ENCODE measurements around the gene ANKRD28. TPM values are rescaled to one million over a fixed set of nuclear protein-coding genes. Genes with fewer than 3 reads are reported as not detected.

Gene ANKRD28
- total and polyA plus RNA-seq, 9 donors, result 19.9 to 32.1 (median 24.9) TPM

GRCh38 chr3:15795651-15796308 lies 2.0 kb downstream of the ANKRD28 start:
- H3K36me3 ChIP-seq (ENCODE audit: control insufficient read depth, insufficient read depth, low read length), result peaks cover 3% of the 10 kb centered on the region
- no peaks in the 10 kb centered on the region for H3K4me1 ChIP-seq (ENCODE audit: control insufficient read depth, insufficient read depth, low read length)
- H3K4me3 ChIP-seq (ENCODE audit: low read length), result peak overlapping the region; percentile 50
- H3K27me3 ChIP-seq (ENCODE audit: control insufficient read depth, insufficient read depth, low read length), result no peaks in the 10 kb centered on the region
- peak; percentile 63 for DNase-seq
- peaks cover 4% of the 10 kb centered on the region for H3K9me3 ChIP-seq (replicated peaks; ENCODE audit: control insufficient read depth, low read depth, low read length)
- H3K27ac ChIP-seq (ENCODE audit: low read length), result peak overlapping the region; percentile 98
- no CpG with 5 or more reads among the region's 4 CpGs for WGBS (ENCODE audit: insufficient coverage)

GRCh38 chr3:15794842-15795650 lies 2.7 kb downstream of the ANKRD28 start:
- Histone ChIP-seq H3K36me3 (ENCODE audit: control insufficient read depth, insufficient read depth, low read length) (peaks cover 3% of the 10 kb centered on the region), H3K27me3 (ENCODE audit: control insufficient read depth, insufficient read depth, low read length) (no peaks in the 10 kb centered on the region), H3K4me1 (ENCODE audit: control insufficient read depth, insufficient read depth, low read length) (no peaks in the 10 kb centered on the region), H3K9me3 (replicated peaks; ENCODE audit: control insufficient read depth, low read depth, low read length) (peaks cover 4% of the 10 kb centered on the region), H3K27ac (ENCODE audit: low read length) (peak overlapping the region; percentile 98), H3K4me3 (ENCODE audit: low read length) (peak overlapping the region; percentile 50)
- no CpG with 5 or more reads among the region's 2 CpGs for WGBS (ENCODE audit: insufficient coverage)
- DNase-seq, result peak; percentile 22

DNA sequence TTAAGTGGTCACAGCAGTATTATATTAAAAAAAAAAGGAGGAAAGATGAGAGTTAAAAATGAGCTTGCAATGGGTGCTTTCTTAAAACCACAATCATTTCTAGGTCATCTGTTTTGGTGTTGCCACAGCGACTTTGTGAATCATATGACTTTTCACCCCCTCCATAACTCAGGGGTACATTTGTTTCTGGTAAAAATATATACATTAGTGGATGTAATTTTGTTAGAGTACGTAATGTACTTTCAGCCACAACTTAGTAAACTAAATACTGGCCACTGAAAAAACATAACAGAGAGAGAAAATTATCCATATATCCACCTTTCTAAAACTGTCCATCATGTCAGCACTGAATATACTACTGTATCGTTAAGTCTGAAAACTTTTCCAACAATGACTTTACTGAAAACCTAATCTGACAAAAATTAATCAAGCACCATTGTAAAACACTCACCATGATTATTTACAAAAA lies 3.4 kb downstream of the ANKRD28 start:
- Histone ChIP-seq H3K36me3 (ENCODE audit: control insufficient read depth, insufficient read depth, low read length) (peaks cover 3% of the 10 kb centered on the region), H3K27ac (ENCODE audit: low read length) (peak overlapping the region; percentile 24), H3K4me1 (ENCODE audit: control insufficient read depth, insufficient read depth, low read length) (no peaks in the 10 kb centered on the region), H3K27me3 (ENCODE audit: control insufficient read depth, insufficient read depth, low read length) (no peaks in the 10 kb centered on the region), H3K9me3 (replicated peaks; ENCODE audit: control insufficient read depth, low read depth, low read length) (peaks cover 4% of the 10 kb centered on the region), H3K4me3 (ENCODE audit: low read length) (no peak overlapping the region)
- peak; percentile 46 for DNase-seq
- WGBS (ENCODE audit: insufficient coverage), result no CpG with 5 or more reads among the region's 3 CpGs

- H3K4me3 ChIP-seq (ENCODE audit: low read length), result no peak overlapping the region
- H3K9me3 ChIP-seq (replicated peaks; ENCODE audit: control insufficient read depth, low read depth, low read length), result peaks cover 4% of the 10 kb centered on the region
- H3K27ac ChIP-seq (ENCODE audit: low read length), result no peak overlapping the region
- no peaks in the 10 kb centered on the region for H3K27me3 ChIP-seq (ENCODE audit: control insufficient read depth, insufficient read depth, low read length)
- no peaks in the 10 kb centered on the region for H3K4me1 ChIP-seq (ENCODE audit: control insufficient read depth, insufficient read depth, low read length)
- peaks cover 3% of the 10 kb centered on the region for H3K36me3 ChIP-seq (ENCODE audit: control insufficient read depth, insufficient read depth, low read length)
- DNase-seq, result no peak
- WGBS (ENCODE audit: insufficient coverage), result no CpG with 5 or more reads among the region's 1 CpG
These were observed 6.3 kb downstream of the ANKRD28 start for GRCh38 chr3:15791525-15791924.

DNA sequence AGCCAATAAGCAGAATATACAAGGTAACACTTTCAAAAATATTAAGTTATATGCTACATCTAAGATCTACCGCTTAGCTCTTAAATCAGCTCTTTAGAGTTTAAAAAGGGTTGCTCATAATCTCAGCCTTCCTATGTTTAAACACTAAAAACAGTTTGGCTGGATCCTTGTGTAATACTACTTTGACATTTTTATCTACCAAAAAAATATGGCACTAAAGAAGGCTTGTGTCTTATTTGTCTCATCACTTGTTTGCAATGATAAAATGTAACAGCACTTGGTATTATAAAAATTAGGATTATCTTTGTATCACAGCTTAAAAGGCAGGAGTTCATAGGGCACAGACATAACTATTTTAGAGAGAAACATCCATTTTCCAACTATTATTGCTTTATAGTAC lies 9.8 kb downstream of the ANKRD28 start:
- no peak for DNase-seq
- no peak overlapping the region for H3K4me3 ChIP-seq (ENCODE audit: low read length)
- peaks cover 4% of the 10 kb centered on the region for H3K9me3 ChIP-seq (replicated peaks; ENCODE audit: control insufficient read depth, low read depth, low read length)
- H3K27ac ChIP-seq (ENCODE audit: low read length), result no peak overlapping the region
- H3K36me3 ChIP-seq (ENCODE audit: control insufficient read depth, insufficient read depth, low read length), result peaks cover 3% of the 10 kb centered on the region
- H3K27me3 ChIP-seq (ENCODE audit: control insufficient read depth, insufficient read depth, low read length), result no peaks in the 10 kb centered on the region
- no CpG with 5 or more reads among the region's 1 CpG for WGBS (ENCODE audit: insufficient coverage)
- no peaks in the 10 kb centered on the region for H3K4me1 ChIP-seq (ENCODE audit: control insufficient read depth, insufficient read depth, low read length)

DNA sequence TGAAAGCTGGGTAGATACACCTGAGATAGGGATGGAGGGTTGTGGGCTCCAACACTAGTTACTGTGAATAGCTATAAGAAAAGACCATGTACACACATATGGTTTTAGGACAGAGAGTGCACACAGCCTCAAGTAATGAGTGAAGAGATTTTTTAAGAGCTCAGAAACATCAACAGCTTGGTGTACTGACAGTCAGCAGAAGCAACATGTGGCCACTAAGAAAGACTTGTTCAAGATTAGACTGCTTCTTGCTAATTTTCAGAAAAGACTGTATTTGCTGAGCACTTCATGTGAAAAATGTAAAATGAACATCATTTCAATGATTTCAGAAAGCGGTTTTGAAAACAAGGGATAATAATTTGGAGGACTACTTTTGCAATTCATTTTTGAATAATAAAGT lies 10.3 kb downstream of the ANKRD28 start:
- Histone ChIP-seq H3K27me3 (ENCODE audit: control insufficient read depth, insufficient read depth, low read length) (no peaks in the 10 kb centered on the region), H3K9me3 (replicated peaks; ENCODE audit: control insufficient read depth, low read depth, low read length) (peaks cover 4% of the 10 kb centered on the region), H3K36me3 (ENCODE audit: control insufficient read depth, insufficient read depth, low read length) (peaks cover 3% of the 10 kb centered on the region), H3K4me3 (ENCODE audit: low read length) (no peak overlapping the region), H3K4me1 (ENCODE audit: control insufficient read depth, insufficient read depth, low read length) (no peaks in the 10 kb centered on the region), H3K27ac (ENCODE audit: low read length) (no peak overlapping the region)
- DNase-seq, result no peak
- no CpG with 5 or more reads among the region's 1 CpG for WGBS (ENCODE audit: insufficient coverage)

GRCh38 chr3:15783361-15783969 lies 14.3 kb downstream of the ANKRD28 start:
- no peaks in the 10 kb centered on the region for H3K36me3 ChIP-seq (ENCODE audit: control insufficient read depth, insufficient read depth, low read length)
- WGBS (ENCODE audit: insufficient coverage), result no CpG with 5 or more reads among the region's 4 CpGs
- no peaks in the 10 kb centered on the region for H3K4me1 ChIP-seq (ENCODE audit: control insufficient read depth, insufficient read depth, low read length)
- H3K27me3 ChIP-seq (ENCODE audit: control insufficient read depth, insufficient read depth, low read length), result no peaks in the 10 kb centered on the region
- H3K4me3 ChIP-seq (ENCODE audit: low read length), result no peak overlapping the region
- H3K9me3 ChIP-seq (replicated peaks; ENCODE audit: control insufficient read depth, low read depth, low read length), result no peaks in the 10 kb centered on the region
- DNase-seq, result peak; percentile 32
- H3K27ac ChIP-seq (ENCODE audit: low read length), result no peak overlapping the region

DNA sequence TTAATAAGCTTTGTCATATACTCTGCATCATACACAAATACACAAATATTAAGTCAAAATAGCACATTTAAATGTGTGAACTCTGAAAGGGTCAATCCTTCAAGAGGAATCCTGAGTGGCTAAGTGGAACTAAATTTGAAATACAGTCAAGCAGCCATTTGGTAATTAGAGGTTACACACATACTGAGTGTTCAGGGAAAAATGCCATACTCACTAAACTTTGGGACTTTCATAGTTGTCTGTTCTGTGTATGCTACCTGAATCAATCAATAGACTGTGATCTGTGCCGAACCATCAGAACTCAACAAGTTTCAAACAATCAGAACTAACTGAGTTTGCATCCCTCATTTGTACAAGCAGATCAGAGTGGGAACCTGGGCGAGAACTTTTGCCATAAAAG lies 15.3 kb downstream of the ANKRD28 start:
- no CpG with 5 or more reads among the region's 2 CpGs for WGBS (ENCODE audit: insufficient coverage)
- H3K4me3 ChIP-seq (ENCODE audit: low read length), result no peak overlapping the region
- H3K9me3 ChIP-seq (replicated peaks; ENCODE audit: control insufficient read depth, low read depth, low read length), result no peaks in the 10 kb centered on the region
- DNase-seq, result no peak
- H3K4me1 ChIP-seq (ENCODE audit: control insufficient read depth, insufficient read depth, low read length), result no peaks in the 10 kb centered on the region
- H3K27ac ChIP-seq (ENCODE audit: low read length), result no peak overlapping the region
- H3K36me3 ChIP-seq (ENCODE audit: control insufficient read depth, insufficient read depth, low read length), result no peaks in the 10 kb centered on the region
- H3K27me3 ChIP-seq (ENCODE audit: control insufficient read depth, insufficient read depth, low read length), result no peaks in the 10 kb centered on the region

DNA sequence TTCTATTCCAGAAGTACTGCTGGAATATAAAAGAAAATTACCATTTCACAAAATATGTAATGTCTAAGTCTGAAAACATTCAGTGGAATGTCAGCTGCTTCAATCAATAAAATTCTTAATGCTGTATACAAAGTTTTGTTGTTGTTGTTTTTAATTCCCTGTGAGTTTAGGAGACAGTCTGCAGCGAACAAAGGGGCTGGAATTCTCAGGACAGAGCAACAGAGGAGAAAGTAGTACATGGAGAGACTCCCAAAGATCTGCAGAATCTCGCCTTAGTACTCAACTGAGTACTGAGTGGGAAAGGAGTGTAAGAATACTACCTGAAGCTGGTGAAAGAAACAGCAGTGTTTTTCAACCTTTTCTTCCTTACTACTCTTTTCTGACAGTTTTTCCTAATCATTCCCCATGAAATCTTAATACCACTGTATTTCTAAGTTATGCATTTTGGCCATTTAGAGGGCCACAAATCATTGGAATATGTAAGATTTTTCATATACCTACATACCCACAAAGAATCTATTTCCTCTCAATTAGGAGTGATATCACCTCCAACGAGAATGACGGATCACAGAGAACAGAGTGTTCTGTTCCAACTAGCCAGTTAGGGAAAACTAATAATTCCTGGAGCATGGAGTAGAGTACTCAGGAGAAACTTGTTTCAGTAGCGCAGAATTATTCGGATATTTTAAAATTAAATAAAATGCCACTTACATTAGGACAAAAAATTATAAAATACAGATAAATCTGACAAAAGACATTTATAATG lies 16.0 kb downstream of the ANKRD28 start:
- H3K27me3 ChIP-seq (ENCODE audit: control insufficient read depth, insufficient read depth, low read length), result no peaks in the 10 kb centered on the region
- H3K4me1 ChIP-seq (ENCODE audit: control insufficient read depth, insufficient read depth, low read length), result no peaks in the 10 kb centered on the region
- WGBS (ENCODE audit: insufficient coverage), result 50% methylated on average over 1 of the region's 6 CpGs
- H3K27ac ChIP-seq (ENCODE audit: low read length), result peak overlapping the region; percentile 37
- no peak overlapping the region for H3K4me3 ChIP-seq (ENCODE audit: low read length)
- H3K36me3 ChIP-seq (ENCODE audit: control insufficient read depth, insufficient read depth, low read length), result no peaks in the 10 kb centered on the region
- peak; percentile 19 for DNase-seq
- H3K9me3 ChIP-seq (replicated peaks; ENCODE audit: control insufficient read depth, low read depth, low read length), result no peaks in the 10 kb centered on the region

DNA sequence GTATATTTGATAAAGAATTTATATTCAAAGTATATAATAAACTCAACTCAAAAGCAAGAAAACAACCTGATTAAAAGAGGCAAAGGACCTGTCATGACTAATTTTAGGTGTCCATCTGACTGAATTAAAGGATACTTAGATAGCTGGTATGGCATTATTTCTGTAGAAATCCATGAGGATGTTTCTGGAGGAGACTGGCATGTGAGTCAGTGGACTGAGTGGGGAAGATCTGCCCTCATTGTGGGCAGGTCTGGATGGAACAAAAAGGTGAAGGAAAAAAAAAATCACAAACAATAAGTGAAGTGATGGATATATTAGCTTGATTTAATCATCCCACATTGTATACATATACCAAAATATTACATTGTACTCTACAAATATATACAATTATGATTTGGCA lies 16.6 kb downstream of the ANKRD28 start:
- H3K27ac ChIP-seq (ENCODE audit: low read length), result no peak overlapping the region
- H3K4me1 ChIP-seq (ENCODE audit: control insufficient read depth, insufficient read depth, low read length), result no peaks in the 10 kb centered on the region
- H3K36me3 ChIP-seq (ENCODE audit: control insufficient read depth, insufficient read depth, low read length), result no peaks in the 10 kb centered on the region
- DNase-seq, result no peak
- no peaks in the 10 kb centered on the region for H3K27me3 ChIP-seq (ENCODE audit: control insufficient read depth, insufficient read depth, low read length)
- H3K4me3 ChIP-seq (ENCODE audit: low read length), result no peak overlapping the region
- H3K9me3 ChIP-seq (replicated peaks; ENCODE audit: control insufficient read depth, low read depth, low read length), result no peaks in the 10 kb centered on the region

All from muscle of leg (tissue), 11 donors.